Forelimb muscle (tissue), 1 donor: ENCODE results near the gene TMEM117. TPM values are rescaled to one million over a fixed set of nuclear protein-coding genes. Genes with fewer than 3 reads are reported as not detected.
"Not testable (repeated sequence)": the region's sequence is repeated elsewhere in the genome, so short reads cannot be mapped to it uniquely, and the experiment has no call there.

ENCODE experiments used
- DNase-seq: peaks from one replicate; pipeline ENCODE4 v3.0.0-alpha.2; 2013; ENCODE audit warnings: low read depth
- polyA plus RNA-seq: library from polyadenylated mRNA; unstranded; fragments of 120-200 nt; gene quantifications from one replicate; pipeline ENCODE4 v1.2.1, GENCODE V29; 2013; ENCODE audit not compliant: insufficient read length

The TMEM117 gene
- polyA plus RNA-seq, 1 donor, result 8.5 TPM

DNA sequence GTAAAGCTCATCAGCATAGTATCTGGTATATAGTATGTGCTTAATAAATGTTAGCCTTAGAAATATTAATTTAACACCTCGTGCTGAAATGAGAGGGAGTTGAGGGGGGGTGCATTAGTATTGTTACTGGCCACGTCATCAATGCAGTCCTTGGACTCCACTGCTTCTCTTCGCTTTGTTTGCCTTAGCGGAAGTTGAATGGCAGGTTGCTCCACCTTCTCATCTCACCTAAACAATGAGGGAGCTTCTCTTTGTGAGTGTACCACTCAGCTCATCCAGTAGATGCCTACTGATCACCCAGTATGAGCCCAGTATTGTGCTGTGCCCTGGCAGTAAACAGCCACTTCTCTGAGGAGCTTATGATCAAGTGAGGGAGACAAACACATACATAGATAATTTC is 4.5 kb downstream of the TMEM117 start:
- no peak for DNase-seq

DNA sequence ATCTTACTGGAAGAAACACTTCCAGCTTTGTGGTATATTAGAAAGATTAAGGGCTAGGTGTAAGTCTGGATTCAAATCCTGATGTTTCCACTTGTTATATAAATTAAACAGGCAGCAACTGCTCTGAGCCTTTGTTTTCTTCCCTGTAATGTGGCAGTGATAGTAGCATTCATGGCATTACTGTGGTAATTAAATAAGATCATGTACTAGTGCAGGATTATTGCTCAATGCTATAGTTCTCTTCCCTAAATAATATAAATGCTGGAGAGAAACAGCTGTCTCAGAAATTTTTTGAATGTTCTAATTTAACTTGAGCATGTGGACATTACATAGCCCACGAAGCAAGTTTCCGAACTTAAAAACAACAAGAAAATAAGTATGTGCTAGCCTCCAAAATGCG is 5.4 kb downstream of the TMEM117 start:
- DNase-seq, result no peak

DNA sequence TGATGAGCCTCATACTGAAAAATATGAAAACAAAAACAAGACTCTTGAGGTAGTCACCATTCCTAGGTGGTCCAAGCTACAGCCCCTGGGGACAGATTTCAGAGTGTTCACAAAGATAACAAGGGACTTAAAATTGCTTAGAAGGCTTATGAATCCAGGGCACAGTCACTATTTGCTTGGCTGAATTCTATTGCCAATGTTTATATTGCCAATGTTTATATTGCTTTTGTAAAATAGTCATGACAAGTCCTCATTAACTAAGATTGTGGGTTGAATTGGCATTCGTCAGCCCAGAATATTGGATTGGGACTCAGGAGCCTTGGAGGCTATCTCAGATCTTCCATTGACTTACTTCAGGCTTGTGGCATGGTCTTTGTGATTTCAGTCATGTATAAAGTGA is 6.4 kb downstream of the TMEM117 start:
- DNase-seq, result no peak

DNA sequence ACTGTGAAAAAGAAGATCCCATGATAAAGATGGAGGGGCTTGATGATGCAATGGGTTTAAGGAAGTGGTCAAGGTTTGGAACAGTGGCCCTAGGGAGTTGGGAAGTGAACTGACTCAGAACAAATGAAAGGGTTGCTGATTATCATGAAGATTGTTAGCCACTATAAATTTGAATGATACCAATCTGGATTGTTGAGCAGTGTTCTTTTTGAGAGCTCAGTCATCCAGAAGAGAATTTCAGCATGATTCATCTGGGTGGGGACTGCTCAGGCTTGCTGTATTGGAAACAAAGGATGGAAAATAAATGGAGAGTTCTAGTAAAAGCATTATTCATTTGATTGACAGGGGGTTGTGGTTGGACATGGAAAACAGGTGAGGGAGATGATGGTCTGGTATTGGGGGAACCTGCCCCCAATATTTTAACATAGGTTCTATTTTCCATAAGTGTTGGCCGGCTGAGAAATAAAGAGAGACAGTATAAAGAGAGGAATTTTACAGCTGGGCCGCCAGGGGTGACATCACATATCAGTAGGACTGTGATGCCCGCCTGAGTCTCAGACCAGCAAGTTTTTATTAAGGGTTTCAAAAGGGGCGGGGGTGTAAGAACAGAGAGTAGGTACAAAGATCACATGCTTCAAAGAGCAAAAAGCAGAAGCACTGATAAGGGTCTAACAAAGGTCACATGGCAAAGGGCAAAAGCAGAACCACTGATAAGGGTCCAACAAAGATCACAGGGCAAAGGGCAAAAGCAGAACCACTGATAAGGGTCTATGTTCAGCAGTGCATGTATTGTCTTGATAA is 11.7 kb downstream of the TMEM117 start:
- not testable (repeated sequence) for DNase-seq

DNA sequence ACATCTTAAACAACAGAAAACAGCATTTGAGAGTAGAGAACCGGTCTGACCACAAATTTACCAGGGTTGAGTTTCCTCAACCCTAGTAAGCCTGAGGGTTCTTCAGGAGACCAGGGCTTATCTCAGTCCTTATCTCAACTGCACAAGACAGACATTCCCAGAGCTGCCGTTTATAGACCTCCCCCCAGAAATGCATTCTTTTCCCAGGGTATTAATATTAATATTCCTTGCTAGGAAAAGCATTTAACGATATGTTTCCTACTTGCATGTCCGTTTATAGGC is 12.3 kb downstream of the TMEM117 start:
- no peak for DNase-seq

DNA sequence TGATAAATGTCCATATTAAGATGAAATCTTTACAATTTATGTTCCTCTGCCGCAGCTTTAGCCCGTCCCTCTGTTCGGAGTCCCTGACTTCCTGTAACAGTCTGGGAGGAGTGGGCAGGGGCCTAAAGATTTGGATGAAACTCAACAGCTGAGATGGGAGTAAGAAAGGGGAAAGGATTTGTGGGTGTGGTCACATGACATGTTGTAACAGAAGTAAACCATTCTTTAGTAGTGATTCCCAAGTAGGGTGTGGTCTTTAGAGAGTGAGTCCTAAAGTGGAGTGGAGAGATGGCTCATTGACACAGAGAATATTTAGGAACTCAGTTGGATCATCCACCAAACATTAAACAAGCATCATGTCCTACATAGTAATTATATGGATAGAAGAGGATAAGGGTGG is 12.9 kb downstream of the TMEM117 start:
- DNase-seq, result no peak

DNA sequence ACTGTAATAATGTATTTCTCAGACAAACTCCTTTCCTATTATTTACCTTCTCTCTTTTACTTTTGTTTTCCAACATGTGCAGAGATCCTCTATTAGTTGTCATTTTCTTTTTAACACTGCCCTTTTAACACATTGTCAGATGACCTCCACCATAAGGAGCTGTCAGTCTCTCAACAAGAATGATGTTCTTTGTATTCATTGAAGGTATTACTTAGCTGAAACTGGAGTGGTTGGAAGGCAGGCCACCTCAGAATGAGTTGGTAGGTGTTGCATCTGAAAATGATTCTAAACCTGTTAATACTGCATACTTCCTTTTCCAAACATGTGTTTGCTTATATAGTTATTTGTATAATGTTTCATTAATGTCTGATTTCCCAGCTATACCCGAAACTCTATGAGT is 16.9 kb downstream of the TMEM117 start:
- no peak for DNase-seq

DNA sequence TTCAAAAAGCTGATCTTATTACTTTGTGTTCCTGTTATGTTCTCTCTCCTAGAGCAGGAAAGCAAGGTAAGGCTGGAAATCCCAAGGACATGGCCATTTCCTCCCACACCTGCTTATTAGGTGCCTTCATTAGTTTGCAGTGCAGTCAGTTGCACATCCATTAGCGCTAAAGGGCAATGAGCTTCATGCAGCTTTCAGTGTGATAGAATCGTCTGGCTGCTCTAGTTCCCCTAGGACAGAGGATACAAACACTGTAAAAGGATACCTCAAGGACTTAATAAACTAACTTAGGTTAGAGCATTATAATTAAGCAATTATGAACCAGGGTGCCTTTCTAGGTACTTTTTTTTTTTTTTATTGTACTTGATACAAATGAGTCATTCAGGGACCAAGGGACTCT is 21.1 kb downstream of the TMEM117 start:
- DNase-seq, result no peak

DNA sequence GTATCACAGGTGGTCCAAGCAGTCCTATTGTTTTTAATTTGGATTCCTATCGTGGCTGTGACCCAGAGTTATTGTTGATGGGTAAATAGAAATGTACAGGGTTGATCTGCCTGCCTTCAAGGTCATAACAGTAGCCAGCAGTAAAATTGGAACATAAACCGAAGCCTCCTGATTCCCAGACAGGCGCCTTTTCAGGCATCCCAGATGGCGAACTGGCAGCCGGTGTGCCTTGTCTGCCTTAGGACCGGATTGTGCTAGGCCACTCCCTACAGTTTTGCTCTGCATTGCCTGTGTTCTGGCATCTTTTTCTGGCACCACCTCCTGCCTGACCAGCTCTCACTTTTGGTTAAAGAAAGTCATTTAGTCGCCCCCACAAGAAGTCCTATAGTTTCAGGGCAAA is 22.2 kb downstream of the TMEM117 start:
- no peak for DNase-seq

DNA sequence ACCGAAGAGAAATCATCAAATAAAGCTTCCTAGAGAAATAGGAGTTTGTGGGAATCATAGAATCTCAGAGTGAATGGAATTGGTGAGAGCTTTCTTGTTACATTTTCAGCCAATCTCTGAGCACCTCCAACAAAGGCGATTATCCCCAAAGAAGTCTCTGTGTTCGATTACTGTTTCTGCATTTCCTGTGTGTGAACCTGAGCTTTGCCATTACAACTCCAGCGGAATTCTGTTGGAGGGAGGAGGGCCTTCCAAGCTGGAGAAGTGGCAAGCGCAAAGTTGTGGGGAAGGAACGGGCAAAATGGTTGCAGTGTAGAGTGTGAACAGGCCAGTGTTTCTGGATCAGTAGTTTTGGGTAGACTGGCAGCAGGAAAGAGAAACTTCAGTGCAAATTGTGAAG is 23.1 kb downstream of the TMEM117 start:
- no peak for DNase-seq

DNA sequence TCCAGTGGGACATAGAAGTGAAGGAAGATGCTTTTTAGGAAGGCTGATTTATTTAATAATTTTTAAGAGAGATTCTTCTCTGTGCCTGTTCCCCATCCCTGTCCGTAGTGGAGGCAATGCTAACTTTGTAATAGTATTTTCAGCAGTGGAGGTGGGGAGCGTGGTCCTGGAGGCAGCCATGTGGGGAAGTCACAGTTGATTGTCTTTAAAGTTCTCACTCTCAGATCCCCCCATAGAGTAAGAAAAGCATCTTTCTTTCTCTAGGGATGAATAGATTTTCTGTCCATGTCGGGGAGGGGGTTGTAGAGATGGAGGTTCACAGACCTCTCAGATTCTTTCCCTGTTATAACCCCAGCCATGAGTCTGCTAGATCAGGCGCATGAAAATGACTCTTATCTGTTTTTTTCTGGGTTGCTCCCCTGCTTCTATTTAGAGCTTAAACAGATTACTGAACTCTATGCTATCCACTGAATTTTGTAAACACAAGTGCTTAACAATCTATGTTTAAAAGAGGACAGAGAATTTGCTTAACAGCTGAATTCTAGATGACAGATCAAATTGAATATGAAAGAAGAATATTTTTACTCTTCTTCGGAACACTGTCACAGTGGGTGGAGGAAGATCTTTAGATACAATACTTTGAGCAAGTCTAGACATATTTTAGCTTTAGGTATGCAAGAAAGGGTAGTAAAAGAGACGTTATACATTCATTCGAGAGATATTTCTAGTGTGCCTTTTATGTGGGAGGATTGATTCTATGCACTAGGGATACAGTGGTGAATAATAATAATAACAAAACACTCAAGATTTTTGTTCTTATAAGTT is 25.3 kb downstream of the TMEM117 start:
- DNase-seq, result no peak

DNA sequence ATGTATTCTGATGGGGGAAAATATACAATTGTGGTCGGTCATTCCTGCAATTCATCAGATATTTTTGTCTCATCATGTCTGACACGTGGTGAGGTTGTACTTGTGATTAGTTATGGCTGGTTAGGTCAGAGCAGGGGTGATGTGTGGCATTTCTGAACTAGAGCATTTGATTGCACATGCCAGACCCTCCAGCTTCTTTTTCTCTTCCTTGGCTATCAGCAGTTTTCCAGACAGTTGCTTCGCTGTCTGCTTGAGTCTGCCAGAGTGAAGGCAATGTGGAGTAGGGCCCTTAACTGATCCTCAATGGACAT is 25.9 kb downstream of the TMEM117 start:
- DNase-seq, result no peak

DNA sequence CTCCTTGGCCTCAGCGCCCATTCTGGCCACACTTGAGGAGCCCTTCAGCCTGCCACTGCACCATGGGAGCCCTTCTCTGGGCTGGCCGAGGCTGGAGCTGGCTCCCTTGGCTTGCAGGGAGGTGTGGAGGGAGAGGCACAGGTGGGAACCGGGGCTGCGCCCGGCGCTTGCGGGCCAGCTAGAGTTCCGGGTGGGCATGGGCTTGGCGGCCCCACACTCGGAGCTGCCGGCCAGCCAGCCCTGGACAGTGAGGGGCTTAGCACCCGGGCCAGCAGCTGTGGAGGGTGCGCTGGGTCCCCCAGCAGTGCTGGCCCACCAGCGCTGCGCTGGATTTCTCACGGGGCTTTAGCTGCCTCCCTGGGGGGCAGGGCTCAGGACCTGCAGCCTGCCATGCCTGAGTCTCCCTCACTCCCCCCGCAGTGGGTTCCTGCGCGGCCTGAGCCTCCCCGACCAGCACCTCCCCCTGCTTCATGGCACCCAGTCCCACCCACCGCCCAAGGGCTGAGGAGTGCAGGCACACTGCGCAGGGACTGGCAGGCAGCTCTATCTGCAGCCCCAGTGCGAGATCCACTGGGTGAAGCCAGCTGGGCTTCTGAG is 28.0 kb downstream of the TMEM117 start:
- no peak for DNase-seq

DNA sequence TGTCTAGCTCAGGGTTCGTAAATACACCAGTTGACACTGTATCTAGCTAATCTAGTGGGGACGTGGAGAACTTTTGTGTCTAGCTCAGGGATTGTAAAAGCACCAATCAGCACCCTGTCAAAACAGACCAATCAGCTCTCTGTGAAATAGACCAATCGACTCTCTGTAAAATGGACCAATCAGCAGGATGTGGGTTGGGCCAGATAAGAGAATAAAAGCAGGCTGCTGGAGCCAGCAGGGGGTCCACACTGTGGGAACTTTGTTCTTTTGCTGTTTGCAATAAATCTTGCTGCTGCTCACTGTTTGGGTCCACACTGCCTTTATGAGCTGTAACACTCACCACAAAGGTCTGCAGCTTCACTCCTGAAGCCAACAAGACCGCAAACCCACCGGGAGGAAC is 28.7 kb downstream of the TMEM117 start:
- DNase-seq, result not testable (repeated sequence)

DNA sequence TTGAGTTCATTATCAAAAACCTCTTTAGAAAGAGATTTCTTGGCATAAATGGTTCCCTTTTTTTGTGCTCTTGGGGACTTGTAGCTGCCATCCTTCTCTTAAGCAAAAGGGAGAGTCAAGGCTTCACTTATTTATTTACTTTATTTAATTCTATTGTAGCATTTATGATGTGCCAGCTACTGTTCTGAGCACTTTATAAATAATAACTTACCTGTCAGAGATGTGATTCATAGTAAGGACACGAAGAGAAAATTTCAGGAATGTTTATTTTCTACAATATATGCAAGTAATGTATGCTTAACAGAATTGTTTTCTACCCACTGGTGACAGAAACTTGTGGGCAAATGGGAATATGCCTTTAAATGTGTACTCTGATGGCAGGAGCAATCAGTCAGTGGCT is 33.3 kb downstream of the TMEM117 start:
- no peak for DNase-seq

DNA sequence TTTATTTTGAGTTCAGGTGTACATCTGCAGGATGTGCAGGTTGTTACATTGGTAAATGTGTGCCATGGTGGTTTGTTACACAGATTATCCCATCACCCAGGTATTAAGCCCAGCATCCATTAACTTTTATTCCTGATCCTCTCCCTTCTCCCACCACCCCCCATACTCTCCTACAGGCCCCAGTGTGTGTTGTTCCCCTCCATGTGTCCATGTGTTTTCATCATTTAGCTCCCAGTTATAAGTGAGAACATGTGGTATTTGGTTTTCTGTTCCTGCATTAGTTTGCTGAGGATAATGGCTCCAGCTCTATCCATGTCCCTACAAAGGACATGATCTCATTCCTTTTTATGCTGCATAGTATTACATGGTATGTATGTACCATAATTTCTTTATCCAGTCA is 33.9 kb downstream of the TMEM117 start:
- not testable (repeated sequence) for DNase-seq

DNA sequence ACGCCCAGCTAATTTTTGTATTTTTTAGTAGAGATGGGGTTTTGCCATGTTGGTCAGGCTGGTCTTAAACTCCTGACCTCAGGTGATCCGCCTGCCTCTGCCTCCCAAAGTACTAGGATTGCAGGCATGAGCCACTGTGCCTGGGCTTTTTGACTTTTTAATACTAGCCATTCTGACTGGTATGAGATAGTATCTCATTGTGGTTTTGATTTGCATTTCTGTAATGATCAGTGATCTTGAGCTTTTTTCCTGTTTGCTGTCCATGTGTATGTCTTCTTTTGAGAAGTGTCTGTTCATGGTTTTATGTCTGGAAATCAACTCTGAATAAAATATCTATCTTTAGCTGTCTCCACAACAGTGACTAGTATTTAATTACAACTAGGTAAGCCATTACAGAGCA is 35.4 kb downstream of the TMEM117 start:
- not testable (repeated sequence) for DNase-seq

DNA sequence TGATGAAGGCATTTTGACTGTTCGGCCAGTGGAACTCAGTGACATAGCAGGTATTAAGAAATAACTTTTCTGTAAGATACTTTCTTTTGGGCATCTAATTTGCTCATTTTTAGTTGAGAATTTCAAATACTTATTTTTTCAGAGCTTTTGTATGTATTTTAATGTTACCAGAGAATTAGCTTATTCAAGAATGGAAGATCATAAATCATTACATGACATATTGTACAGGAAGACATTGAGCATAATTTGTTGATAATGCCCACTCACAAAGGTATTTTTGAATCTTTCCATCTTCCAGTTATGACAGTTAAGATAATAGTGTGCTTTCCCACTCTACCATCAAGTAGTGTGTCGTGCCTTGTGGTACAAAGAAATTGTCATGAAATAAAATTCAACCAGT is 36.5 kb downstream of the TMEM117 start:
- no peak for DNase-seq

DNA sequence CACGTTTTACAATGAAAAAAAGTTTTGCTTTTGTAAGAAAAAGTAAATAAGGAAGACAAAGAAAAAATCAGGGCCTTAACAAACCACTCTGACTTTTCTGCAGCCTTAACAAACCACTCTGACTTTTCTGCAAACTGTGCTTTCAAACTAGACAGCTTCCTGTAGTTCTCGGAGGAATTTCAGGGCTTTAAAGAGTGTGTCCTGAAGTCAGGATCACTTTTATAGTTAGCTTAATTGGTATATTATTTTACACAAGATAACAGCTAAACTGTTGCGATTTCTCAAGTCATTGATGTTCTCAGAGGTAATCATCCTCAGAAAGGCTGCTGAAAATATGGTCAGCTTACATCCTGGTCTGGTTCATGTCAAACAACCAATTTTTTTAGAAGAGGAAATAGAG is 42.2 kb downstream of the TMEM117 start:
- no peak for DNase-seq

DNA sequence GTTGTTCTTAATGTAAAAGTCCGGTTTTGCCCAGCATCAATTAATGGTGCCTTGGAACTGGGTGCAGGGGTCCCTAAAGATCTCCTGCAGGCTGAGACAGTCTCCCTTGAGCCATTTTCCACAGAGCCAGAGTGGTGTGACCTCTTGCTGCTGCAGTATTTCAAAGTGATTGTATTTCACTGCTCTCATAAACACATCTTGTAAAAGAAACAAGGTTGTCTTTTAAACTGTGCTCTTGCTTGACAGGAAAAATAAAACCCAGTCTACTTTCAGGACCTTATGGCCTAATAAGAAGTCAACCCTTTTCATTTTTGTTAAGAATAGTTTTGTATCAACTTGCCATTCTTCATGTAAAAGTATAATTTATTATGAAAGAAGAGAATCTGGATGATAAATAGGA is 44.7 kb downstream of the TMEM117 start:
- no peak for DNase-seq

DNA sequence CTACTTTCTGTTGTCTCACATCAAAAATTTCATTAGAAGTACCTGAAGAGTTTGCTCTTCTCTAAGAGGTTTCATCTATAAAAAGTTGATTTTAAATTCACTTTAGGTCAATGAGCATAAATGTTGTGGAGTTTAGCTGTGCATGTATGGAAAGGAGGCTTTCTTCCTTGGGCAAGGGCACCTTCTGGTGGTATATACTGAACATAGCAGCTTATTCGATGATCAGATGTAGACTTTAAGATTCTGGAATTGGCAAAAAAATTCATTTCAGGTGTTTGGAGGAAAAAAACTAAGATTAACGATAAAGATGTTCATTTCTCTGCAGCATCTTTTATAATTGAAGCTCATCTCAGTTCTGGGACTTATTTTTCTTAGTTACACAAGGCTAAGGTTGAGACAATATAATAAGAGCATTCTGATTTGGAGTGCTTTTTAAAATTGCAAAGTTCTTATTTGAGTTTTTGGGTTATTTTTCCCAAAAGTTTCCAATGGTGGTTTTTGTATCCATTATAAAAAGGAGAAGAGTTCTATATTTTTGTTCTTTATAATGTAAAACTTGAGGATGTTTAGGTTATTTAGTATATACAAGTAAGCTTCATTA is 46.8 kb downstream of the TMEM117 start:
- peak; percentile 34 for DNase-seq

DNA sequence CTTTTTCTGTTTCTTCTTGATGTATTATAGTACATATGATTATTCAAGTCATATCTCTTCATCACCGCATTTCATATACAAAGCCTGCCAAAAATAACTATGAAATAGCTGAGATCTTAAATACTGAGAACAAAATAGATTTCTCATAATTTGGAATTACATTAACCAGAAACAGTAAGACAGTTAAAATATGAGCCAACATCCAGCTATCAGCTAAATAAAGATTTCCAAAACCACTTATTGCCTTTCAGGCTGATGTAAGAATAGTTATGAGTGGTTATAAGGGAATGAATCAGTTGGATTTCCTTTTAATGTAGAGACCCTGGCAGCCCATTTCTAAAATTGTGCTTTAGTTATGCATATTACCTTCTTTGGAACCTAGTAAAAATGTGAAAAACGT is 47.4 kb downstream of the TMEM117 start:
- no peak for DNase-seq

DNA sequence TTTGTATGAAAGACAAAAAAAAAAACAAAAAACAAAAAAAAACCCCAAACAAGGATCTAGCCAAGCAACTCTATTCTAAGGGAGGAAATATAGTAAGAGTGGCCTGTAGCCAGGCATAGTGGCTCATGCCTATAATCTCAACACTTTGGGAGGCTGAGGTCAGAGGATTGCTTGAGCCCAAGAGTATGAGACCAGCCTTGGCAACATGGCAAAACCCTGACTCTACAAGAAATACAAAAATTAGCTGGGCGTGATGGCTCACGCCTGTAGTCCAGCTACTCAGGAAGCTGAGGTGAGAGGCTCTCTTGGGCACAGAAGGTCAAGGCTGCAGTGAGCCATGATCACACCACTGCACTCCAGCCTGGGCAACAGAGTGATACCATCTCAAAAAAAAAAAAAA is 47.9 kb downstream of the TMEM117 start:
- DNase-seq, result no peak
